Activated T-helper 1 cell treated with anti-CD3 and anti-CD28 coated beads, Interleukin-12 subunit alpha, Interleukin-12 subunit beta, Interleukin-2, Interleukin-4 antibody, amounts not matched to agents 30 ng/mL and 10 ng/mL and 1 ng/mL, durations not matched to agents 14 hours and 24 hours and 36 hours (primary cell): ENCODE results near the gene OTUB1. TPM values are rescaled to one million over a fixed set of nuclear protein-coding genes. Genes with fewer than 3 reads are reported as not detected.

Source experiments
- DNase-seq: peaks from one replicate; pipeline ENCODE4 v3.0.0; 2021; ENCODE audit warnings: low spot score
- H3K27ac Mint-ChIP-seq: one replicate; pipeline ENCODE4 v1.8.0; 2021; ENCODE audit warnings: mild to moderate bottlenecking, mixed read lengths
- H3K27me3 Mint-ChIP-seq: one replicate; pipeline ENCODE4 v1.8.0; 2022; ENCODE audit warnings: mild to moderate bottlenecking, moderate library complexity, mixed read lengths; ENCODE audit not compliant: insufficient read depth
- H3K36me3 Mint-ChIP-seq: one replicate; pipeline ENCODE4 v1.8.0; 2021; ENCODE audit warnings: low read depth, mixed read lengths
- H3K4me1 Mint-ChIP-seq: one replicate; pipeline ENCODE4 v1.8.0; 2021; ENCODE audit warnings: low read depth, mixed read lengths
- H3K4me3 Mint-ChIP-seq: one replicate; pipeline ENCODE4 v1.8.0; 2021; ENCODE audit warnings: mild to moderate bottlenecking, moderate library complexity, mixed read lengths
- H3K9me3 Mint-ChIP-seq: one replicate; pipeline ENCODE4 v1.8.0; 2021; ENCODE audit warnings: mixed read lengths
- intact Hi-C: fragments of 100-400 bp; cut with micrococcal nuclease; formaldehyde crosslinking; loops from one replicate; pipeline ENCODE4 v1.15.1; 2024
- total RNA-seq: library from RNA; stranded (reverse); gene quantifications from 2 replicates; pipeline ENCODE4 v1.2.3, GENCODE V29; 2022

Gene OTUB1
- total RNA-seq, 1 donor from 2014 or later = 104 TPM

- Mint-ChIP-seq H3K4me3 (no peak overlapping the region), H3K27me3 (no peaks in the 10 kb centered on the region), H3K9me3 (no peaks in the 10 kb centered on the region), H3K4me1 (peaks cover 33% of the 10 kb centered on the region), H3K27ac (no peak overlapping the region), H3K36me3 (peaks cover 25% of the 10 kb centered on the region)
- intact Hi-C loops = no loop called here
- no peak for DNase-seq
These were observed 5.3 kb downstream of the OTUB1 start for GRCh38 chr11:63991558-63991957.

GRCh38 chr11:63993100-63993499 lies 6.9 kb downstream of the OTUB1 start:
- Mint-ChIP-seq H3K36me3 (peaks cover 24% of the 10 kb centered on the region), H3K4me3 (no peak overlapping the region), H3K9me3 (no peaks in the 10 kb centered on the region), H3K4me1 (peaks cover 24% of the 10 kb centered on the region), H3K27ac (no peak overlapping the region), H3K27me3 (no peaks in the 10 kb centered on the region)
- intact Hi-C loops = no loop called here
- DNase-seq = no peak

- H3K9me3 Mint-ChIP-seq = no peaks in the 10 kb centered on the region
- no peak overlapping the region for H3K27ac Mint-ChIP-seq
- peaks cover 20% of the 10 kb centered on the region for H3K36me3 Mint-ChIP-seq
- intact Hi-C loops = no loop called here
- DNase-seq = no peak
- no peaks in the 10 kb centered on the region for H3K27me3 Mint-ChIP-seq
- H3K4me3 Mint-ChIP-seq = no peak overlapping the region
- H3K4me1 Mint-ChIP-seq = peaks cover 18% of the 10 kb centered on the region
These were observed 7.8 kb downstream of the OTUB1 start for GRCh38 chr11:63993993-63994392.

- intact Hi-C loops = no loop called here
- Mint-ChIP-seq H3K9me3 (no peaks in the 10 kb centered on the region), H3K4me3 (no peak overlapping the region), H3K27ac (no peak overlapping the region), H3K4me1 (peaks cover 12% of the 10 kb centered on the region), H3K27me3 (no peaks in the 10 kb centered on the region), H3K36me3 (peaks cover 13% of the 10 kb centered on the region)
- no peak for DNase-seq
These were observed 10.3 kb downstream of the OTUB1 start for GRCh38 chr11:63996512-63996911.

GRCh38 chr11:63997104-63997700 lies 11.0 kb downstream of the OTUB1 start:
- intact Hi-C loops = no loop called here
- peaks cover 5% of the 10 kb centered on the region for H3K4me1 Mint-ChIP-seq
- no peak for DNase-seq
- peaks cover 11% of the 10 kb centered on the region for H3K36me3 Mint-ChIP-seq
- no peaks in the 10 kb centered on the region for H3K27me3 Mint-ChIP-seq
- no peak overlapping the region for H3K27ac Mint-ChIP-seq
- H3K4me3 Mint-ChIP-seq = no peak overlapping the region
- no peaks in the 10 kb centered on the region for H3K9me3 Mint-ChIP-seq

GRCh38 chr11:63997801-63998337 lies 11.6 kb downstream of the OTUB1 start:
- H3K4me1 Mint-ChIP-seq = peaks cover 4% of the 10 kb centered on the region
- no peak overlapping the region for H3K4me3 Mint-ChIP-seq
- H3K9me3 Mint-ChIP-seq = no peaks in the 10 kb centered on the region
- peaks cover 10% of the 10 kb centered on the region for H3K36me3 Mint-ChIP-seq
- H3K27me3 Mint-ChIP-seq = no peaks in the 10 kb centered on the region
- intact Hi-C loops = no loop called here
- no peak overlapping the region for H3K27ac Mint-ChIP-seq
- DNase-seq = no peak

- Mint-ChIP-seq H3K27me3 (no peaks in the 10 kb centered on the region), H3K27ac (no peak overlapping the region), H3K9me3 (no peaks in the 10 kb centered on the region), H3K4me1 (no peaks in the 10 kb centered on the region), H3K4me3 (no peak overlapping the region), H3K36me3 (peaks cover 6% of the 10 kb centered on the region)
- intact Hi-C loops = loop anchor here (1.0 kb wide), 1 partner anchor 24 kb away; the partner anchor contains the start of gene COX8A
- DNase-seq = no peak
These were observed 12.5 kb downstream of the OTUB1 start for GRCh38 chr11:63998558-63999348.

- Mint-ChIP-seq H3K9me3 (no peaks in the 10 kb centered on the region), H3K4me3 (no peak overlapping the region), H3K27ac (no peak overlapping the region), H3K36me3 (peaks cover 3% of the 10 kb centered on the region), H3K27me3 (no peaks in the 10 kb centered on the region), H3K4me1 (no peaks in the 10 kb centered on the region)
- intact Hi-C loops = loop anchor here (1.0 to 2.0 kb wide), 6 partner anchors 13 to 305 kb away; partner anchors contain the start of genes COX8A, ESRRA and OTUB1
- peak; percentile 24 for DNase-seq
These were observed 13.2 kb downstream of the OTUB1 start for GRCh38 chr11:63999349-64000025.

- intact Hi-C loops = loop anchor here (1.0 to 2.0 kb wide), 5 partner anchors 14 to 305 kb away; partner anchors contain the start of genes ESRRA and OTUB1
- peak; percentile 71 for DNase-seq
- Mint-ChIP-seq H3K27ac (no peak overlapping the region), H3K9me3 (no peaks in the 10 kb centered on the region), H3K4me3 (no peak overlapping the region), H3K4me1 (no peaks in the 10 kb centered on the region), H3K36me3 (peaks cover 3% of the 10 kb centered on the region), H3K27me3 (no peaks in the 10 kb centered on the region)
These were observed 13.9 kb downstream of the OTUB1 start for GRCh38 chr11:64000026-64000739.

- no peaks in the 10 kb centered on the region for H3K4me1 Mint-ChIP-seq
- H3K36me3 Mint-ChIP-seq = peaks cover 3% of the 10 kb centered on the region
- no peak overlapping the region for H3K27ac Mint-ChIP-seq
- no peaks in the 10 kb centered on the region for H3K9me3 Mint-ChIP-seq
- H3K27me3 Mint-ChIP-seq = peaks cover 3% of the 10 kb centered on the region
- intact Hi-C loops = loop anchor here (1.0 to 2.0 kb wide), 5 partner anchors 15 to 304 kb away; partner anchors contain the start of genes ESRRA and OTUB1
- peak overlapping the region; percentile 26 for H3K4me3 Mint-ChIP-seq
- no peak for DNase-seq
These were observed 14.7 kb downstream of the OTUB1 start for GRCh38 chr11:64000740-64001483.

- Mint-ChIP-seq H3K4me3 (peak overlapping the region; percentile 11), H3K27me3 (peaks cover 11% of the 10 kb centered on the region), H3K36me3 (peaks cover 3% of the 10 kb centered on the region), H3K4me1 (no peaks in the 10 kb centered on the region), H3K9me3 (no peaks in the 10 kb centered on the region), H3K27ac (no peak overlapping the region)
- intact Hi-C loops = loop anchor here (2.0 kb wide), 1 partner anchor 303 kb away; the partner anchor contains the start of gene ESRRA
- DNase-seq = no peak
These were observed 15.5 kb downstream of the OTUB1 start for GRCh38 chr11:64001484-64002420.
